DMS153 (cell line): ENCODE measurements around the gene IFT57.

Experiments
- DNase-seq: peaks from one replicate; lab custom pipeline; 2025; lab: John Stamatoyannopoulos, UW

The IFT57 gene

GRCh38 chr3:108219336-108219735 is 2.9 kb downstream of the IFT57 start:
- DNase-seq = no peak

GRCh38 chr3:108218811-108219210 is 3.4 kb downstream of the IFT57 start:
- DNase-seq = no peak

- no peak for DNase-seq
Observed at GRCh38 chr3:108215871-108216270, 6.4 kb downstream of the IFT57 start.

- no peak for DNase-seq
Observed at GRCh38 chr3:108209579-108209978, 12.6 kb downstream of the IFT57 start.

GRCh38 chr3:108208831-108209230 is 13.4 kb downstream of the IFT57 start:
- DNase-seq = no peak

GRCh38 chr3:108202834-108203233 is 19.4 kb downstream of the IFT57 start:
- DNase-seq = no peak

GRCh38 chr3:108202080-108202479 is 20.1 kb downstream of the IFT57 start:
- DNase-seq = no peak

- DNase-seq = no peak
Observed at GRCh38 chr3:108201258-108201657, 21.0 kb downstream of the IFT57 start.

GRCh38 chr3:108200578-108200977 is 21.6 kb downstream of the IFT57 start:
- DNase-seq = no peak

- DNase-seq = no peak
Observed at GRCh38 chr3:108200024-108200423, 22.2 kb downstream of the IFT57 start.

GRCh38 chr3:108191394-108191793 is 30.8 kb downstream of the IFT57 start:
- no peak for DNase-seq

- DNase-seq = no peak
Observed at GRCh38 chr3:108190346-108190745, 31.9 kb downstream of the IFT57 start.

GRCh38 chr3:108189440-108189839 is 32.8 kb downstream of the IFT57 start:
- no peak for DNase-seq

- DNase-seq = no peak
Observed at GRCh38 chr3:108185536-108185935, 36.7 kb downstream of the IFT57 start.

GRCh38 chr3:108184824-108185223 is 37.4 kb downstream of the IFT57 start:
- no peak for DNase-seq

- DNase-seq = no peak
Observed at GRCh38 chr3:108183971-108184370, 38.3 kb downstream of the IFT57 start.

GRCh38 chr3:108183181-108183580 is 39.0 kb downstream of the IFT57 start:
- no peak for DNase-seq

- no peak for DNase-seq
Observed at GRCh38 chr3:108182339-108182738, 39.9 kb downstream of the IFT57 start.

- no peak for DNase-seq
Observed at GRCh38 chr3:108181172-108181571, 41.1 kb downstream of the IFT57 start.

- no peak for DNase-seq
Observed at GRCh38 chr3:108180194-108180593, 42.0 kb downstream of the IFT57 start.

GRCh38 chr3:108178676-108179075 is 43.5 kb downstream of the IFT57 start:
- DNase-seq = no peak

- no peak for DNase-seq
Observed at GRCh38 chr3:108177536-108177935, 44.7 kb downstream of the IFT57 start.

GRCh38 chr3:108175352-108175751 is 46.9 kb downstream of the IFT57 start:
- DNase-seq = no peak

- DNase-seq = no peak
Observed at GRCh38 chr3:108171106-108171505, 51.1 kb downstream of the IFT57 start.

- DNase-seq = no peak
Observed at GRCh38 chr3:108164391-108164790, 57.8 kb downstream of the IFT57 start.
